Transverse colon (tissue), 4 donors: ENCODE measurements around the gene TMEM170B. TPM values are rescaled to one million over a fixed set of nuclear protein-coding genes. Genes with fewer than 3 reads are reported as not detected.

Experiments
- DNase-seq: peaks from one replicate; pipeline ENCODE4 v3.0.0-alpha.2; 2019
- H3K27ac ChIP-seq, 4 donors: fragments of 200-600 bp; sonication (generic); 2 replicates each; pipeline ENCODE4 v1.5.1; 2016 to 2018; ENCODE audit warnings: inconsistent platforms in 4 of 4
- H3K27me3 ChIP-seq: fragments of 200-600 bp; sonication (generic); 2 replicates; pipeline ENCODE4 v1.5.1; 2017; ENCODE audit warnings: inconsistent platforms
- H3K36me3 ChIP-seq, 4 donors: fragments of 200-600 bp; sonication (generic); 2 replicates each; pipeline ENCODE4 v1.5.1; 2017 to 2019; ENCODE audit warnings: inconsistent platforms in 4 of 4
- H3K4me1 ChIP-seq, 4 donors: fragments of 200-600 bp; sonication (generic); 2 replicates each; pipeline ENCODE4 v1.5.1; 2017 to 2020; ENCODE audit warnings: inconsistent platforms in 4 of 4
- H3K4me3 ChIP-seq, 4 donors: fragments of 200-600 bp; sonication (generic); 1 replicate in 1 of 4; 2 replicates in 3 of 4; pipeline versions ENCODE4 v1.5.1 to v1.6.1; 2017 to 2019; ENCODE audit warnings: inconsistent platforms in 4 of 4
- H3K9me3 ChIP-seq, 2 donors: fragments of 200-600 bp; sonication (generic); 2 replicates each; pipeline ENCODE4 v1.5.1; 2017 to 2019; ENCODE audit warnings: inconsistent platforms in 2 of 2
- EP300 ChIP-seq: sonication (generic); formaldehyde crosslinking; IDR thresholded peaks from one replicate; pipeline ENCODE4 v1.6.1; 2017; ENCODE audit warnings: antibody characterized with exemption, low read depth
- POLR2A ChIP-seq: fragments of 450-650 bp; IDR thresholded peaks from one replicate; pipeline ENCODE4 v1.6.1; 2016; ENCODE audit warnings: antibody characterized with exemption, mild to moderate bottlenecking, moderate library complexity
- POLR2AphosphoS5 ChIP-seq, 3 donors: sonication (generic); formaldehyde crosslinking; IDR thresholded peaks; one replicate each; pipeline ENCODE4 v1.6.1; 2016; ENCODE audit warnings: antibody characterized with exemption in 3 of 3
- WGBS, 2 donors: methylation state at CpG; one replicate each; pipeline ENCODE4 v1.1.5; 2018; ENCODE audit warnings: low coverage in 1 of 2; 5-methylcytosine and 5-hydroxymethylcytosine counted together
- in situ Hi-C, 4 donors: fragments of 200-750 bp; cut with MboI; loops; one replicate each; pipeline versions ENCODE4 v1.15.0 to v1.15.1; 2017; ENCODE audit warnings: low sequenced_read_pairs in 3 of 4, low pct_ligation_motif_present in 1 of 4, low pct_unique_long_range_greater_than_20kb in 1 of 4
- intact Hi-C: fragments of 100-400 bp; cut with DNase I; formaldehyde crosslinking; loops from one replicate; pipeline ENCODE4 v1.15.1; 2023; ENCODE audit warnings: low total_unique reads
- total RNA-seq, 4 donors: library from RNA; depleted of rRNA; stranded (reverse); fragments of >200 nt; gene quantifications; one replicate each; pipeline ENCODE4 v1.1.0, GENCODE V29; 2016
- TF ChIP-seq, protein P1 (sequence below), 5 experiments: fragments of 200-600 bp in 3 of 5; fragments of 450-650 bp in 2 of 5; sonication (generic) in 3 of 5; IDR thresholded peaks; 1 replicate in 2 of 5; 2 replicates in 3 of 5; pipeline ENCODE4 v1.5.1; 2016 to 2017; ENCODE audit warnings: antibody characterized with exemption in 5 of 5, inconsistent platforms in 3 of 5, mild to moderate bottlenecking in 2 of 5, moderate library complexity in 1 of 5

Gene TMEM170B
- total RNA-seq, 4 donors from 2014 or later, result 1.6 to 8.0 (median 3.0) TPM

DNA sequence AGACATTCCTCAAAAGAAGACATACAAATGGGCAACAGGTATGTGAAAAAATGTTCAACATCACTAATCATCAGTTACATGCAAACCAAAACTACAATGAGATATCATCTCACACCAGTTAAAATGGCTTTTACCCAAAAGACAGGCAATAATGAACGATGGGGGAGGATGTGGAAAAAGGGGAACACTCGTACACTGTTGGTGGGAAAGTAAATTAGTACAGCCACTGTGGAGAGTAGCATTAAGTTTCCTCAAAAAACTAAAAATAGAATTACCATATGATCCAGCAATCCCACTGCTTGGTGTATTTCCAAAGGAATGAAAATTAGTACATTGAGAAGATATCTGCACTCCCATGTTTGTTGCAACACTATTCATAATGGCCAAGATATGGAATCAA, 8.6 kb upstream of the TMEM170B start:
- H3K27me3 ChIP-seq, result no peaks in the 10 kb centered on the region
- intact Hi-C loops (no loop called here), in situ Hi-C loops (no loop called here)
- no peaks in the 10 kb centered on the region for H3K9me3 ChIP-seq
- H3K4me1 ChIP-seq, result no peaks in the 10 kb centered on the region
- no peaks in the 10 kb centered on the region for H3K36me3 ChIP-seq
- no peak overlapping the region for H3K4me3 ChIP-seq
- 53 to 73% methylated on average over 2 of the region's 2 CpGs for WGBS, 2 donors
- no peak for TF ChIP-seq POLR2AphosphoS5 (IDR thresholded peaks at IDR 0.05)
- H3K27ac ChIP-seq, result no peak overlapping the region
- DNase-seq, result no peak

DNA sequence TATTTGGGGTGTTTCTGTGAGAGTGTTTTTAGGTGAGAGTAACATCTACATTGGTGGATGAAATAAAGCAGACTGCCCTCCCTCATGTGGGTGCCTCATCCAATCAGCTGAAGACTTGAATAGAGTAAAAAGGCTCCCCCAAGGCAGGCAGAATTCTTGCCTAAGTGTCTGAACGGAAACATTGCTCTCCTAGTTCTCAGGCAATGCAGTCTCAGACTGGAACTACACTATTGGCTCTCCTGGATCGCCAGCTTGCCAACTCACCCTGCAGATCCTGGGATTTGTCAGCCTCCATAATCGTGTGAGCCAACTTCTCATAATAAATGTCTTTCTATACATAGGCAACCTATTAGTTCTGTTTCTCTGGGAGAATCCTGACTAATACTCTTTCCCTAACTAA, 5.5 kb upstream of the TMEM170B start:
- TF ChIP-seq EP300, result no peak
- TF ChIP-seq, protein P1, sequence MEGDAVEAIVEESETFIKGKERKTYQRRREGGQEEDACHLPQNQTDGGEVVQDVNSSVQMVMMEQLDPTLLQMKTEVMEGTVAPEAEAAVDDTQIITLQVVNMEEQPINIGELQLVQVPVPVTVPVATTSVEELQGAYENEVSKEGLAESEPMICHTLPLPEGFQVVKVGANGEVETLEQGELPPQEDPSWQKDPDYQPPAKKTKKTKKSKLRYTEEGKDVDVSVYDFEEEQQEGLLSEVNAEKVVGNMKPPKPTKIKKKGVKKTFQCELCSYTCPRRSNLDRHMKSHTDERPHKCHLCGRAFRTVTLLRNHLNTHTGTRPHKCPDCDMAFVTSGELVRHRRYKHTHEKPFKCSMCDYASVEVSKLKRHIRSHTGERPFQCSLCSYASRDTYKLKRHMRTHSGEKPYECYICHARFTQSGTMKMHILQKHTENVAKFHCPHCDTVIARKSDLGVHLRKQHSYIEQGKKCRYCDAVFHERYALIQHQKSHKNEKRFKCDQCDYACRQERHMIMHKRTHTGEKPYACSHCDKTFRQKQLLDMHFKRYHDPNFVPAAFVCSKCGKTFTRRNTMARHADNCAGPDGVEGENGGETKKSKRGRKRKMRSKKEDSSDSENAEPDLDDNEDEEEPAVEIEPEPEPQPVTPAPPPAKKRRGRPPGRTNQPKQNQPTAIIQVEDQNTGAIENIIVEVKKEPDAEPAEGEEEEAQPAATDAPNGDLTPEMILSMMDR (IDR thresholded peaks at IDR 0.05), result no peak
- Histone ChIP-seq H3K27me3 (no peaks in the 10 kb centered on the region), H3K4me1 (peaks cover 0 to 8% (median 6%) of the 10 kb centered on the region in 4 donors), H3K36me3 (no peaks in the 10 kb centered on the region), H3K27ac (no peak overlapping the region), H3K4me3 (no peak overlapping the region), H3K9me3 (no peaks in the 10 kb centered on the region)
- intact Hi-C loops (loop anchor here (10.0 kb wide), 1 partner anchor 1903 kb away; no protein-coding TSS in a partner anchor), in situ Hi-C loops (no loop called here)
- 76 to 100% methylated on average over 1 to 3 of the region's 3 CpGs for WGBS, 2 donors
- DNase-seq, result no peak

DNA sequence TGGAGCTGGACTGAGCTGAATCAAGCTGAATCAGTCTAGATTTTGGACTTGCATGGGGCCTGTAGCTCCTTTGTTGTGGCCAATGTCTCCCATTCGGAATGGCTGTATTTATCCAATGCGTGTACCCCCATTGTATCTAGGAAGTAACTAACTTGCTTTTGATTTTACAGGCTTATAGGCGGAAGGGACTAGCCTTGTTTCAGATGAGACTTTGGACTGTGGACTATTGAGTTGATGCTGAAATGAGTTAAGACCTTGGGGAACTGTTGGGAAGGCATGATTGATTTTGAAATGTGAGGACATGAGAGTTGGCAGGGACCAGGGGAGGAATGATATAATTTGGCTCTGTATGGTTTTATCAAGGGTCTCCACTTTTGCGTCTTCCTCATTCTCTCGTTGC, 3.0 kb upstream of the TMEM170B start:
- TF ChIP-seq POLR2A, result no peak
- TF ChIP-seq, protein P1 (IDR thresholded peaks at IDR 0.05), result no peak
- TF ChIP-seq POLR2AphosphoS5 (IDR thresholded peaks at IDR 0.05), result no peak
- TF ChIP-seq EP300, result no peak
- 73 to 87% methylated on average over 5 of the region's 5 CpGs for WGBS, 2 donors
- DNase-seq, result no peak
- Histone ChIP-seq H3K4me1 (peaks cover 0 to 14% (median 8%) of the 10 kb centered on the region in 4 donors), H3K36me3 (no peaks in the 10 kb centered on the region), H3K27ac (no peak overlapping the region), H3K4me3 (no peak overlapping the region), H3K9me3 (no peaks in the 10 kb centered on the region), H3K27me3 (no peaks in the 10 kb centered on the region)
- in situ Hi-C loops (no loop called here), intact Hi-C loops (loop anchor here (10.0 kb wide), 1 partner anchor 1900 kb away; no protein-coding TSS in a partner anchor)

DNA sequence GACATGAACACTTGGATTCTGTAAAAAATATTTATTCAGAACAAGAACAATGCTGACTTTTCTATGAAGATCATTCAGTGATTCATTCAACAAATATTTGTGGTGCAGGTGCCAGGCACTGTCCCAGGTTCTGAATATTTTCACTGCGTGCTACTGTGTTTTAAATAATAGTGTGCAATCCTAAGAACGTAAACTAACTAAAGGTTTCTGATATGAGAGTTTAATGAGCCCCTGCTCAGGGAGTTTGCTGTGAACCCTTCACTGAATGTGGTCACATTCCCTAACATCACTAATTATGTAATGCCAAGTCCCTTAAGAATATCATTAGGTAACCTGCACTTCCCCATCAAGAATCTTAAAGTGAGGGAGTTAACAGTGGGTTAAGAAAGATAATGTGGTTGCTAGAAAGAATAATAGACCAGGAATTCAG, 1.7 kb upstream of the TMEM170B start:
- in situ Hi-C loops, result no loop called here
- WGBS, 2 donors, result 25 to 80% methylated on average over 2 of the region's 2 CpGs

More for the DNA sequence above, 1.7 kb upstream of the TMEM170B start:
- intact Hi-C loops, result loop anchor here (10.0 kb wide), 1 partner anchor 1899 kb away; no protein-coding TSS in a partner anchor
- TF ChIP-seq, protein P1 (IDR thresholded peaks at IDR 0.05), result no peak
- TF ChIP-seq POLR2A (no peak), POLR2AphosphoS5 (IDR thresholded peaks at IDR 0.05) (no peak), EP300 (no peak)
- peaks cover 0 to 14% (median 8%) of the 10 kb centered on the region in 4 donors for H3K4me1 ChIP-seq
- H3K4me3 ChIP-seq, result no peak overlapping the region
- no peak for DNase-seq
- H3K36me3 ChIP-seq, result no peaks in the 10 kb centered on the region
- no peaks in the 10 kb centered on the region for H3K9me3 ChIP-seq
- no peaks in the 10 kb centered on the region for H3K27me3 ChIP-seq
- H3K27ac ChIP-seq, result no peak overlapping the region
